ENCODE measurements around the gene MYRIP. TPM values are rescaled to one million over a fixed set of nuclear protein-coding genes. Genes with fewer than 3 reads are reported as not detected.

MYRIP gene
- total RNA-seq, 3 donors from 2014 or later (not counting 1 experiment from before 2014, with no cell fraction given) = not detected

GRCh38 chr3:40152482-40153133 lies 343.2 kb downstream of the MYRIP start:
- H3K9me3 Mint-ChIP-seq = peaks cover 0 to 2% of the 10 kb centered on the region in 2 donors
- ATAC-seq = no peak
- DNase-seq = no peak
- H3K27ac ChIP-seq (ENCODE audit: low read length) = no peak overlapping the region
- WGBS (ENCODE audit: insufficient coverage) = 57% methylated on average over 1 of the region's 1 CpG
- no peak overlapping the region for H3K4me3 Mint-ChIP-seq
- no peaks in the 10 kb centered on the region for H3K4me1 ChIP-seq (ENCODE audit: control insufficient read depth, insufficient read depth, low read length)
- H3K36me3 ChIP-seq (ENCODE audit: control insufficient read depth, insufficient read depth, low read length) = no peaks in the 10 kb centered on the region
- H3K27me3 Mint-ChIP-seq (ENCODE audit: low read depth in 2 of 2) = peaks cover 0 to 15% of the 10 kb centered on the region in 2 donors
- no peaks in the 10 kb centered on the region for H3K36me3 Mint-ChIP-seq
- TF ChIP-seq CTCF (IDR thresholded peaks at IDR 0.05) = no peak
- no peak overlapping the region for H3K4me3 ChIP-seq (ENCODE audit: low read length)
- no peaks in the 10 kb centered on the region for H3K27me3 ChIP-seq (ENCODE audit: control insufficient read depth, insufficient read depth, low read length)
- no peak overlapping the region for H3K27ac Mint-ChIP-seq
- no peaks in the 10 kb centered on the region for H3K9me3 ChIP-seq (ENCODE audit: control insufficient read depth, insufficient read depth, low read length)
- intact Hi-C loops (cut with micrococcal nuclease) = no loop called here
- H3K4me1 Mint-ChIP-seq = no peaks in the 10 kb centered on the region

GRCh38 chr3:40160933-40161332 lies 351.5 kb downstream of the MYRIP start:
- Mint-ChIP-seq H3K27ac (no peak overlapping the region), H3K4me3 (no peak overlapping the region)
- no peak for ATAC-seq

GRCh38 chr3:40162616-40163015 lies 353.2 kb downstream of the MYRIP start:
- Mint-ChIP-seq H3K4me3 (no peak overlapping the region), H3K4me1 (no peaks in the 10 kb centered on the region), H3K36me3 (no peaks in the 10 kb centered on the region), H3K27ac (no peak overlapping the region), H3K9me3 (peaks cover 0 to 6% of the 10 kb centered on the region in 2 donors), H3K27me3 (ENCODE audit: low read depth in 2 of 2) (peaks cover 13 to 15% of the 10 kb centered on the region in 2 donors)
- Histone ChIP-seq H3K36me3 (ENCODE audit: control insufficient read depth, insufficient read depth, low read length) (no peaks in the 10 kb centered on the region), H3K27ac (ENCODE audit: low read length) (no peak overlapping the region), H3K9me3 (ENCODE audit: control insufficient read depth, insufficient read depth, low read length) (no peaks in the 10 kb centered on the region), H3K4me3 (ENCODE audit: low read length) (no peak overlapping the region), H3K27me3 (ENCODE audit: control insufficient read depth, insufficient read depth, low read length) (no peaks in the 10 kb centered on the region), H3K4me1 (ENCODE audit: control insufficient read depth, insufficient read depth, low read length) (no peaks in the 10 kb centered on the region)
- ATAC-seq = no peak
- TF ChIP-seq CTCF (IDR thresholded peaks at IDR 0.05) = no peak
- no peak for DNase-seq
- intact Hi-C loops (cut with micrococcal nuclease) = no loop called here

More at GRCh38 chr3:40160933-40161332, 351.5 kb downstream of the MYRIP start:
- no peak for DNase-seq
- peaks cover 11 to 13% of the 10 kb centered on the region in 2 donors for H3K27me3 Mint-ChIP-seq (ENCODE audit: low read depth in 2 of 2)
- H3K27ac ChIP-seq (ENCODE audit: low read length) = no peak overlapping the region
- H3K27me3 ChIP-seq (ENCODE audit: control insufficient read depth, insufficient read depth, low read length) = no peaks in the 10 kb centered on the region
- no peak overlapping the region for H3K4me3 ChIP-seq (ENCODE audit: low read length)
- no peaks in the 10 kb centered on the region for H3K36me3 Mint-ChIP-seq
- 100% methylated on average over 6 of the region's 6 CpGs for WGBS (ENCODE audit: insufficient coverage)
- intact Hi-C loops (cut with micrococcal nuclease) = no loop called here
- H3K4me1 Mint-ChIP-seq = no peaks in the 10 kb centered on the region
- H3K9me3 Mint-ChIP-seq = peaks cover 0 to 6% of the 10 kb centered on the region in 2 donors
- H3K36me3 ChIP-seq (ENCODE audit: control insufficient read depth, insufficient read depth, low read length) = no peaks in the 10 kb centered on the region
- H3K4me1 ChIP-seq (ENCODE audit: control insufficient read depth, insufficient read depth, low read length) = no peaks in the 10 kb centered on the region
- TF ChIP-seq CTCF (IDR thresholded peaks at IDR 0.05) = no peak
- no peaks in the 10 kb centered on the region for H3K9me3 ChIP-seq (ENCODE audit: control insufficient read depth, insufficient read depth, low read length)

GRCh38 chr3:40166997-40167396 lies 357.6 kb downstream of the MYRIP start:
- H3K27ac ChIP-seq (ENCODE audit: low read length) = no peak overlapping the region
- Mint-ChIP-seq H3K36me3 (no peaks in the 10 kb centered on the region), H3K27me3 (ENCODE audit: low read depth in 2 of 2) (peaks cover 0 to 11% of the 10 kb centered on the region in 2 donors), H3K4me3 (no peak overlapping the region), H3K27ac (no peak overlapping the region), H3K9me3 (no peaks in the 10 kb centered on the region), H3K4me1 (peaks cover 17 to 26% of the 10 kb centered on the region in 2 donors)
- intact Hi-C loops (cut with micrococcal nuclease) = no loop called here
- H3K4me1 ChIP-seq (ENCODE audit: control insufficient read depth, insufficient read depth, low read length) = peaks cover 14% of the 10 kb centered on the region
- no peak for ATAC-seq
- H3K4me3 ChIP-seq (ENCODE audit: low read length) = no peak overlapping the region
- DNase-seq = no peak
- no peaks in the 10 kb centered on the region for H3K9me3 ChIP-seq (ENCODE audit: control insufficient read depth, insufficient read depth, low read length)
- WGBS (ENCODE audit: insufficient coverage) = 55% methylated on average over 2 of the region's 2 CpGs
- TF ChIP-seq CTCF (IDR thresholded peaks at IDR 0.05) = no peak
- H3K27me3 ChIP-seq (ENCODE audit: control insufficient read depth, insufficient read depth, low read length) = no peaks in the 10 kb centered on the region
- no peaks in the 10 kb centered on the region for H3K36me3 ChIP-seq (ENCODE audit: control insufficient read depth, insufficient read depth, low read length)
